ENCODE results near the gene ADCYAP1. TPM values are rescaled to one million over a fixed set of nuclear protein-coding genes. Genes with fewer than 3 reads are reported as not detected.
A peak's percentile ranks its signal among the peaks of the same experiment; 100 is the strongest.

ADCYAP1 gene
- total RNA-seq, 2 experiments from 2014 or later = not detected

GRCh38 chr18:903701-904100, 970 bp upstream of the ADCYAP1 start:
- H3K27me3 Mint-ChIP-seq = peaks cover 79% of the 10 kb centered on the region
- DNase-seq (peak in 7 of 14 experiments; percentile 9 to 40 (median 19)), ATAC-seq (ENCODE audit: poor library complexity) (no peak)
- POLR2A ChIA-PET = no interaction called here
- no peak overlapping the region for H3K27ac ChIP-seq (ENCODE audit: low read depth in 1 of 2, low read length in 2 of 2)
- H3K4me3 Mint-ChIP-seq = peak overlapping the region; percentile 25
- no peaks in the 10 kb centered on the region for H3K36me3 ChIP-seq (ENCODE audit: insufficient read depth, low read length)
- peaks cover 3% of the 10 kb centered on the region for H3K9me3 Mint-ChIP-seq
- H3K4me3 ChIP-seq (ENCODE audit: low read length) = no peak overlapping the region
- H3K27ac Mint-ChIP-seq = no peak overlapping the region
- peaks cover 32% of the 10 kb centered on the region for H3K4me1 ChIP-seq (ENCODE audit: insufficient read depth, low read length)
- H3K9me3 ChIP-seq (ENCODE audit: control insufficient read depth in 1 of 2, insufficient read depth in 1 of 2, low read length in 2 of 2) = peaks cover 0 to 48% of the 10 kb centered on the region in 2 experiments
- TF ChIP-seq CTCF (IDR thresholded peaks at IDR 0.05) = no peak
- peaks cover 13% of the 10 kb centered on the region for H3K4me1 Mint-ChIP-seq (ENCODE audit: low read depth)
- CTCF ChIA-PET = no interaction called here
- intact Hi-C loops (cut with DNase I, micrococcal nuclease) = no loop called here
- H3K36me3 Mint-ChIP-seq (ENCODE audit: low read depth) = no peaks in the 10 kb centered on the region
- peaks cover 57 to 87% of the 10 kb centered on the region in 2 experiments for H3K27me3 ChIP-seq (ENCODE audit: control insufficient read depth in 1 of 2, insufficient read depth in 2 of 2, low read length in 2 of 2)

- intact Hi-C loops (cut with DNase I, micrococcal nuclease) = no loop called here
- no peak overlapping the region for H3K4me3 ChIP-seq (ENCODE audit: low read length)
- peaks cover 3% of the 10 kb centered on the region for H3K9me3 Mint-ChIP-seq
- H3K27me3 ChIP-seq (ENCODE audit: control insufficient read depth in 1 of 2, insufficient read depth in 2 of 2, low read length in 2 of 2) = peaks cover 67 to 94% of the 10 kb centered on the region in 2 experiments
- H3K27ac Mint-ChIP-seq = no peak overlapping the region
- no peak overlapping the region for H3K27ac ChIP-seq (ENCODE audit: low read depth in 1 of 2, low read length in 2 of 2)
- H3K4me1 ChIP-seq (ENCODE audit: insufficient read depth, low read length) = peaks cover 40% of the 10 kb centered on the region
- TF ChIP-seq CTCF (IDR thresholded peaks at IDR 0.05) = no peak
- H3K9me3 ChIP-seq (ENCODE audit: control insufficient read depth in 1 of 2, insufficient read depth in 1 of 2, low read length in 2 of 2) = peaks cover 0 to 55% of the 10 kb centered on the region in 2 experiments
- DNase-seq (no peak), ATAC-seq (ENCODE audit: poor library complexity) (no peak)
- H3K27me3 Mint-ChIP-seq = peaks cover 82% of the 10 kb centered on the region
- CTCF ChIA-PET = no interaction called here
- H3K36me3 Mint-ChIP-seq (ENCODE audit: low read depth) = no peaks in the 10 kb centered on the region
- no peaks in the 10 kb centered on the region for H3K36me3 ChIP-seq (ENCODE audit: insufficient read depth, low read length)
- peak overlapping the region; percentile 72 for H3K4me3 Mint-ChIP-seq
- H3K4me1 Mint-ChIP-seq (ENCODE audit: low read depth) = peaks cover 17% of the 10 kb centered on the region
- POLR2A ChIA-PET = no interaction called here
Measured at GRCh38 chr18:905307-905947, 756 bp downstream of the ADCYAP1 start.

DNA sequence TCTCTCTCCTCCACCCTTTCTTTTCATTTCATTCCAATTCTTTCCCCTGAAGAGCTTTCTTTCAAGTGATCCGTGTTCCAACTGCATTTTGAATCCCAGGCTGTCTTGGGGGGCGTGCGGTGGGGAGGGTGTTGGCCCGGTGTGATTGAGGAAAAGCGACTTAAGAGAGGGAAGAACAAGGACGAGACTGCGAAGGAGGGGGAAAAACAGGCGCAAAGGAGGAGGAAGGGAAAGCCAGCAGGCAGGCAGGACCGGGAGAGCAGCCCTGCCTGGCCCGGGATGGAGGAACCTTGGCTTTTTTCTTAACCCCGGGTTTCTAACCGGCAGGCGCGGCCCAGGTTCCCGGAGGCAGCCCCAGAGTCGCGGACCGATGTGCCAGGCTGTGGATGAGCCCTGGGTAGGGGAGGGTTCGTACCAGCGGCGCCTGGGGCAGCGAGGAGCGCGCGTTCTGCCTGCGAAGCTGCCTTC, 1.3 kb downstream of the ADCYAP1 start:
- ChIA-PET CTCF (no interaction called here), POLR2A (no interaction called here)
- Histone ChIP-seq H3K36me3 (ENCODE audit: insufficient read depth, low read length) (no peaks in the 10 kb centered on the region), H3K9me3 (ENCODE audit: control insufficient read depth in 1 of 2, insufficient read depth in 1 of 2, low read length in 2 of 2) (peaks cover 0 to 55% of the 10 kb centered on the region in 2 experiments), H3K27me3 (ENCODE audit: control insufficient read depth in 1 of 2, insufficient read depth in 2 of 2, low read length in 2 of 2) (peaks cover 69 to 94% of the 10 kb centered on the region in 2 experiments), H3K4me1 (ENCODE audit: insufficient read depth, low read length) (peaks cover 40% of the 10 kb centered on the region), H3K4me3 (ENCODE audit: low read length) (no peak overlapping the region), H3K27ac (ENCODE audit: low read depth in 1 of 2, low read length in 2 of 2) (no peak overlapping the region)
- peaks cover 17% of the 10 kb centered on the region for H3K4me1 Mint-ChIP-seq (ENCODE audit: low read depth)
- peaks cover 3% of the 10 kb centered on the region for H3K9me3 Mint-ChIP-seq
- TF ChIP-seq CTCF (IDR thresholded peaks at IDR 0.05) = no peak
- DNase-seq (no peak), ATAC-seq (ENCODE audit: poor library complexity) (no peak)
- no peaks in the 10 kb centered on the region for H3K36me3 Mint-ChIP-seq (ENCODE audit: low read depth)
- H3K27me3 Mint-ChIP-seq = peaks cover 82% of the 10 kb centered on the region
- H3K4me3 Mint-ChIP-seq = peak overlapping the region; percentile 72
- no peak overlapping the region for H3K27ac Mint-ChIP-seq
- intact Hi-C loops (cut with DNase I, micrococcal nuclease) = no loop called here

Data from CD4-positive, alpha-beta T cell (primary cell).